DND-41 (cell line): ENCODE data around the gene MARCHF10.

Experiments used
- ATAC-seq: fragments of 200-7000 bp; cut with Tn5 transposase; 3 replicates; pipeline ENCODE4 v1.9.1; 2021; ENCODE audit warnings: low read depth; ENCODE audit not compliant: insufficient read depth
- DNase-seq: peaks from one replicate; pipeline ENCODE4 v3.0.0-alpha.2; 2020
- H2AFZ ChIP-seq: 2 replicates; pipeline ENCODE4 v1.6.0; 2012; ENCODE audit warnings: low read depth, low read length
- H3K27ac ChIP-seq: 2 replicates; pipeline ENCODE4 v1.5.1; 2012; ENCODE audit warnings: low read length, inconsistent platforms
- H3K27me3 ChIP-seq: fragments of 200-600 bp; sonication (generic); 2 replicates; pipeline ENCODE4 v1.6.0; 2012; ENCODE audit warnings: low read length, mild to moderate bottlenecking, inconsistent platforms; ENCODE audit not compliant: insufficient read depth, poor library complexity
- H3K36me3 ChIP-seq: 2 replicates; pipeline ENCODE4 v1.5.1; 2012; ENCODE audit warnings: low read length, inconsistent platforms; ENCODE audit not compliant: insufficient read depth
- H3K4me1 ChIP-seq: 2 replicates; pipeline ENCODE4 v1.5.1; 2012; ENCODE audit warnings: mild to moderate bottlenecking, low read length; ENCODE audit not compliant: insufficient read depth
- H3K4me2 ChIP-seq: 2 replicates; pipeline ENCODE4 v1.6.0; 2012; ENCODE audit warnings: mild to moderate bottlenecking, moderate library complexity, low read length, inconsistent platforms; ENCODE audit not compliant: insufficient read depth
- H3K4me3 ChIP-seq, 2 experiments: fragments of 200-600 bp in 1 of 2; shearing (Covaris generic) in 1 of 2; 2 replicates each; pipeline ENCODE4 v1.5.1; 2012 to 2016; ENCODE audit warnings: inconsistent platforms in 2 of 2, low read length in 2 of 2, mild to moderate bottlenecking in 2 of 2, low read depth in 1 of 2, moderate library complexity in 1 of 2
- H3K79me2 ChIP-seq: 2 replicates; pipeline ENCODE4 v1.6.0; 2012; ENCODE audit warnings: low read length, inconsistent platforms; ENCODE audit not compliant: insufficient read depth
- H3K9ac ChIP-seq: 2 replicates; pipeline ENCODE4 v1.6.0; 2012; ENCODE audit warnings: low read depth, mild to moderate bottlenecking, inconsistent platforms, low read length, moderate library complexity
- H3K9me3 ChIP-seq: 2 replicates; pipeline ENCODE4 v1.5.1; 2012; ENCODE audit warnings: low read length, moderate library complexity, mild to moderate bottlenecking, inconsistent platforms; ENCODE audit not compliant: insufficient read depth, severe bottlenecking
- H4K20me1 ChIP-seq: 2 replicates; pipeline ENCODE4 v1.6.0; 2012; ENCODE audit warnings: low read length; ENCODE audit not compliant: insufficient read depth
- CTCF ChIP-seq: IDR thresholded peaks from 2 replicates; pipeline ENCODE4 v1.5.1; 2012; ENCODE audit warnings: borderline replicate concordance, low read length, moderate library complexity, mild to moderate bottlenecking; ENCODE audit not compliant: poor library complexity, severe bottlenecking; ENCODE audit errors: extremely low read depth
- EZH2 ChIP-seq: IDR thresholded peaks from 3 replicates; pipeline ENCODE4 v1.6.1; 2012; ENCODE audit warnings: borderline replicate concordance, low read depth, mild to moderate bottlenecking, moderate library complexity, low read length, inconsistent platforms; ENCODE audit not compliant: severe bottlenecking

MARCHF10 gene

DNA sequence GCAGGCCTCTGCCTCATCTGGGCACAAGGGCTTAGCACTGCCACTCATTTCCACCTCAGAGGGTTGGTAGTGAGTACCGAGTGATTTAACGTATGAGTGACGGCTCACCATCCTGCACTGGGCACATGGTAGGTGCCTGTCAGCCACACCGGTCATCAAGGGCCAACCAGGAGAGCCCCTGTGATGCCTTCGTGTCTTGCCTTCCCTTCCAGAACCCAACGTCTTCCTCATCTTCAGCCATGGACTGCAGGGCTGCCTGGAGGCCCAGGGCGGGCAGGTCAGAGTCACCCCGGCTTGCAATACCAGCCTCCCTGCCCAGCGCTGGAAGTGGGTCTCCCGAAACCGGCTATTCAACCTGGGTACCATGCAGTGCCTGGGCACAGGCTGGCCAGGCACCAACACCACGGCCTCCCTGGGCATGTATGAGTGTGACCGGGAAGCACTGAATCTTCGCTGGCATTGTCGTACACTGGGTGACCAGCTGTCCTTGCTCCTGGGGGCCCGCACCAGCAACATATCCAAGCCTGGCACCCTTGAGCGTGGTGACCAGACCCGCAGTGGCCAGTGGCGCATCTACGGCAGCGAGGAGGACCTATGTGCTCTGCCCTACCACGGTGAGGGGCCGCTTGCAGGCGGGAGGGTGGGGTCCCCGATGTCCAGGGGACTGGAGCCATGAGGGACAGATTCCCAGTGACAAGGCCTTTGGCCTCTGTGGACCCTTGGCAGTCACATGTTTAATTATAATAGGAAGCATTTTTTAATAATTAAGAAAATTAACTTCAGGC is 143.6 kb downstream of the MARCHF10 start:
- Histone ChIP-seq H2AFZ (no peak overlapping the region), H3K27ac (no peak overlapping the region), H3K36me3 (no peaks in the 10 kb centered on the region), H3K4me3 (no peak overlapping the region), H3K27me3 (no peaks in the 10 kb centered on the region), H4K20me1 (no peaks in the 10 kb centered on the region), H3K4me2 (no peak overlapping the region), H3K4me1 (no peaks in the 10 kb centered on the region), H3K79me2 (no peaks in the 10 kb centered on the region), H3K9me3 (peaks cover 10% of the 10 kb centered on the region), H3K9ac (no peak overlapping the region)
- TF ChIP-seq EZH2 (no peak), CTCF (no peak)
- ATAC-seq (no peak), DNase-seq (no peak)

DNA sequence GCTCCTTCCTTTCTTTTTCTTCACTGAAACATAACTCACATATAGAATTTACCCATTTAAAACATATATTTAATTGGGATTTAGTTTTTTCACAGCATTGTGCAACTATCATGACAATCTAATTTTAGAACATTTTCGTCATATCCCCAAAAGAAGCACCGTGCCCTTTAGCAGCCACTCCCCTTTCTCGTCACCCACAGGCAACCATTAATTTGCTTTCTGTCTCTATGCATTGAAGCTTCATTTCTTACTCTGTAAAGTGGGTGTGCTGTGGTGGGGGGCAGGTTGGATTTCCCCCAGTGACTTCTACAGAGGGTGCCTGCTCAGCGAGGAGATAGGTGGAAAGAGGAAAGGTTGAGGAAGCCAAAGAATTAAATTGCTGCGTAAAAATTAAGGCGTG is 144.8 kb downstream of the MARCHF10 start:
- H4K20me1 ChIP-seq = no peaks in the 10 kb centered on the region
- DNase-seq = no peak

GRCh38 chr17:62662855-62663254 is 145.3 kb downstream of the MARCHF10 start:
- no peaks in the 10 kb centered on the region for H3K4me1 ChIP-seq
- H3K27ac ChIP-seq = no peak overlapping the region
- DNase-seq = no peak
- H2AFZ ChIP-seq = no peak overlapping the region
- no peaks in the 10 kb centered on the region for H3K27me3 ChIP-seq
- H3K36me3 ChIP-seq = 0 out of 2 replicates have a peak, but pooled peaks cover 4% of the 10 kb centered on the region
- H3K4me3 ChIP-seq = no peak overlapping the region
- H4K20me1 ChIP-seq = no peaks in the 10 kb centered on the region
- no peak overlapping the region for H3K4me2 ChIP-seq
- H3K9ac ChIP-seq = no peak overlapping the region
- ATAC-seq = no peak
- H3K9me3 ChIP-seq = peaks cover 10% of the 10 kb centered on the region
- TF ChIP-seq CTCF (no peak), EZH2 (no peak)
- no peaks in the 10 kb centered on the region for H3K79me2 ChIP-seq

More for the DNA sequence above, 144.8 kb downstream of the MARCHF10 start:
- Histone ChIP-seq H3K4me2 (no peak overlapping the region), H2AFZ (no peak overlapping the region), H3K27ac (no peak overlapping the region), H3K27me3 (no peaks in the 10 kb centered on the region), H3K9ac (no peak overlapping the region), H3K79me2 (no peaks in the 10 kb centered on the region), H3K4me1 (no peaks in the 10 kb centered on the region), H3K4me3 (no peak overlapping the region), H3K9me3 (peaks cover 10% of the 10 kb centered on the region), H3K36me3 (no peaks in the 10 kb centered on the region)
- no peak for ATAC-seq
- TF ChIP-seq CTCF (no peak), EZH2 (no peak)
